ENCODE measurements around the gene CRYM. TPM values are rescaled to one million over a fixed set of nuclear protein-coding genes. Genes with fewer than 3 reads are reported as not detected.
"Not testable (repeated sequence)": the region's sequence is repeated elsewhere in the genome, so short reads cannot be mapped to it uniquely, and the experiment has no call there.

The CRYM gene
- total and polyA plus RNA-seq, 9 donors, result 0.22 to 6.0 (median 0.42) TPM; not detected in 3

DNA sequence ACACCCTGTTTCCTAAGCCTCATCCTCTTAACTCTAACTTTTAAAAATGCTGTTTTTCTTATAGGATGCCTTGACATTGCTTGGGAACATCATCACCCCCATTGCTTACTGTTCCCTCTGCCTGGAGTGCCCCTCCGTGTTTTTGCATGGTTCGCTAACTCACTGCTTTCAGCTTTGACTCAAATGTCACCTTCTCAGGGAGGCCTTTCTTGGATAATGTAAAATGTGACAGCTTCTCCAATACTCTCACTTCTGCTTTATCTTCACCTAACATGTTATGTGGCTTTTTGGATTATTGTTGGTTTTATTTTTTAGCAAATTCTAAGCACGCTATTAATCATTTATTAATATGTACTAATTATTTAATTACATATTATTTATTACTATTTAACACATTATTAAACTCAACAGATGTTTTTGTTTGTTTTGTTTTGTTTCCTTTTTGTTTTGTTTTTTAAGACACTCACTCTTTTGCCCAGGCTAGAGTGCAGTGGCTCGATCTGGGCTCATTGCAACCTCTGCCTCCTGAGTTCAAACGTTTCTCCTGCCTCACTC is 3.8 kb downstream of the CRYM start:
- Histone ChIP-seq H3K4me1 (ENCODE audit: insufficient read depth) (peaks cover 3% of the 10 kb centered on the region), H3K36me3 (no peaks in the 10 kb centered on the region), H3K27ac (no peak overlapping the region), H3K9me3 (no peaks in the 10 kb centered on the region), H3K4me3 (no peak overlapping the region), H3K27me3 (no peaks in the 10 kb centered on the region)
- intact Hi-C loops (cut with DNase I), result loop anchor here in 1 of 4 donors (10.0 kb wide), 1 partner anchor 119 kb away; the partner anchor contains the start of genes DNAH3 and LDAF1
- DNase-seq, result no peak
- TF ChIP-seq EP300 (IDR thresholded peaks at IDR 0.05) (no peak), POLR2A (IDR thresholded peaks at IDR 0.05) (no peak)
- TF ChIP-seq, protein P1, sequence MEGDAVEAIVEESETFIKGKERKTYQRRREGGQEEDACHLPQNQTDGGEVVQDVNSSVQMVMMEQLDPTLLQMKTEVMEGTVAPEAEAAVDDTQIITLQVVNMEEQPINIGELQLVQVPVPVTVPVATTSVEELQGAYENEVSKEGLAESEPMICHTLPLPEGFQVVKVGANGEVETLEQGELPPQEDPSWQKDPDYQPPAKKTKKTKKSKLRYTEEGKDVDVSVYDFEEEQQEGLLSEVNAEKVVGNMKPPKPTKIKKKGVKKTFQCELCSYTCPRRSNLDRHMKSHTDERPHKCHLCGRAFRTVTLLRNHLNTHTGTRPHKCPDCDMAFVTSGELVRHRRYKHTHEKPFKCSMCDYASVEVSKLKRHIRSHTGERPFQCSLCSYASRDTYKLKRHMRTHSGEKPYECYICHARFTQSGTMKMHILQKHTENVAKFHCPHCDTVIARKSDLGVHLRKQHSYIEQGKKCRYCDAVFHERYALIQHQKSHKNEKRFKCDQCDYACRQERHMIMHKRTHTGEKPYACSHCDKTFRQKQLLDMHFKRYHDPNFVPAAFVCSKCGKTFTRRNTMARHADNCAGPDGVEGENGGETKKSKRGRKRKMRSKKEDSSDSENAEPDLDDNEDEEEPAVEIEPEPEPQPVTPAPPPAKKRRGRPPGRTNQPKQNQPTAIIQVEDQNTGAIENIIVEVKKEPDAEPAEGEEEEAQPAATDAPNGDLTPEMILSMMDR (IDR thresholded peaks at IDR 0.05), result no peak
- 60 to 76% (median 61%) methylated on average over 5 of the region's 5 CpGs for WGBS, 3 donors

DNA sequence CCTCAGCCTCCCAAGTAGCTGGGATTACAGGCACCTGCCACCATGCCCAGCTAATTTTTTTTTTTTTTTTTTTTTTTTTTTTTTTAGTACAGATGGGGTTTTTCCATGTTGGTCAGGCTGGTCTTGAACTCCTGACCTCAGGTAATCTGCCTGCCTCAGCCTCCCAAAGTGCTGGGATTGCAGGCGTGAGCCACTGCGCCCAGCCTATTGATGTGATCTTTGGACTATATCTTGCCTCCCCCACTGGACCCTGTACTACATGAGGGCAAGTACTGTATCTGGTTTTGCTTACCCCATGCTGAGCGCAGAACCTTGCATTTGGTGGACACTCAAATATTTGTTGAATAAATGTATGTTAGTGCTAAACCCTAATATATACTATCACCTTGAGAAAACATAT is 5.3 kb downstream of the CRYM start:
- H3K36me3 ChIP-seq; H3K4me1 ChIP-seq (ENCODE audit: insufficient read depth); H3K27me3 ChIP-seq; H3K9me3 ChIP-seq; H3K27ac ChIP-seq; DNase-seq; H3K4me3 ChIP-seq: not testable (repeated sequence)
- WGBS, 3 donors, result 84 to 93% (median 90%) methylated on average over 3 of the region's 3 CpGs
- intact Hi-C loops (cut with DNase I), result loop anchor here in 1 of 4 donors (10.0 kb wide), 1 partner anchor 118 kb away; the partner anchor contains the start of genes DNAH3 and LDAF1

DNA sequence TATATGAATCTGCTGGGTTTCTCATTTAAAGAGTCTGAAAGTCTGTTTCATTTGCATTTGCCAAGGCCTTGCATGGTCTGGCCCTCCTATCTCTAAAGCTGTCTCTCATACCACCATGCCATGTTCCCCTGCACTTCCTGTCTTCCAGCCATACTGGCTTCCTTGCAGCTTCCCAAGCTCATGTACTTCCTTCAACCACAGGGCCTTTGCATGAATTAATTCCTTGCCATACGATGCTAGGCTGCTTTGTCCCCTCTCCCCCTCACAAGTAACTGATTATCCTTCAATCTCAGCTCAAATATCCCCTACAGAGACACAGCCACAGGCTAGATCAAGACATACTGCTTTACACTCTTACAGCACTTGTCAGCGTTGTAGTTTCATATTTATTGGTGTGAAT is 5.8 kb downstream of the CRYM start:
- 56 to 85% (median 74%) methylated on average over 2 of the region's 2 CpGs for WGBS, 3 donors
- no peak overlapping the region for H3K4me3 ChIP-seq
- TF ChIP-seq, protein P1 (IDR thresholded peaks at IDR 0.05), result no peak
- TF ChIP-seq POLR2A (IDR thresholded peaks at IDR 0.05) (no peak), EP300 (IDR thresholded peaks at IDR 0.05) (no peak)
- intact Hi-C loops (cut with DNase I), result loop anchor here in 1 of 4 donors (10.0 kb wide), 1 partner anchor 117 kb away; the partner anchor contains the start of genes DNAH3 and LDAF1
- no peaks in the 10 kb centered on the region for H3K4me1 ChIP-seq (ENCODE audit: insufficient read depth)
- H3K27ac ChIP-seq, result no peak overlapping the region
- H3K27me3 ChIP-seq, result no peaks in the 10 kb centered on the region
- no peaks in the 10 kb centered on the region for H3K9me3 ChIP-seq
- no peak for DNase-seq
- H3K36me3 ChIP-seq, result no peaks in the 10 kb centered on the region

DNA sequence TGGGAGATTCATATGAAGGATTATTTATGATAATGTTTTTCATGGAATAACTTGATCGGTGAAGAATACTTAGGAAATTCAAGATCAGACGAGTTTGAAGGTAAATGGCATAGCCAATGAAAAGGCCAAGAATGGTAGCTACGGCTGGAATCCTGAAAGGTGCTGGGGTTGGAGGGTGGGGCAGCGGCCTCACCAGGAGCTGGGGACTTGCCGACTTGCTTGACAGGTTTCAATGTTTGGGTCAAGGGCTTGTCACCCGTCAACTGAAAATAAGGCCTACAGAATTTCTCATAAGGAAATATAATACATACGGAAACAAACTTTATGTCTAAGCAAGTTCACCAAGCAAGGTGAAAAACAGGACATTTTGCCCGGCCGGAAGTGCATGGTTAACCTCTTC is 9.9 kb downstream of the CRYM start:
- TF ChIP-seq EP300 (IDR thresholded peaks at IDR 0.05) (no peak), POLR2A (IDR thresholded peaks at IDR 0.05) (no peak)
- TF ChIP-seq, protein P1 (IDR thresholded peaks at IDR 0.05), result no peak
- no peaks in the 10 kb centered on the region for H3K9me3 ChIP-seq
- 88 to 94% (median 93%) methylated on average over 9 of the region's 9 CpGs for WGBS, 3 donors
- intact Hi-C loops (cut with DNase I), result loop anchor here in 1 of 4 donors (10.0 kb wide), 1 partner anchor 53 kb away; the partner anchor contains the start of gene ZP2
- H3K27me3 ChIP-seq, result no peaks in the 10 kb centered on the region
- H3K27ac ChIP-seq, result no peak overlapping the region
- no peak overlapping the region for H3K4me3 ChIP-seq
- no peak for DNase-seq
- no peaks in the 10 kb centered on the region for H3K4me1 ChIP-seq (ENCODE audit: insufficient read depth)
- no peaks in the 10 kb centered on the region for H3K36me3 ChIP-seq

DNA sequence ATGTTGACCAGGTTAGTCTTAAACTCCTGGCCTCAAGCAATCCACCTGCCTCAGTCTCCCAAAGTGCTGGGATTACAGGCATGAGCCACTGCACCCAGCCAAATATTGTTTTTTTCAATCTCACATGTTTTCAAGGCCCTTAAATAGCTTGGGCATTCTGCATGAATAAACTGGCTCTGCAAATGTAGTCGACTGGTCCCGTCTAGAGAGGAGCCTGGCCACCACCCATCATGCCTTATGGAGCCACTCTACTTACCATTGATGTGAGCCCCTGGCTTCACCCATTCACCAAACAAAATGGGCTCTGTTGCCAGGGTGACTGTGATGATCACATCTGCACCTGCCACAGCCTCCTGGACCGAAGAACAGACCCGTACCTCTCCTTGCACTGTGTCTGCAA is 10.8 kb downstream of the CRYM start:
- TF ChIP-seq EP300 (IDR thresholded peaks at IDR 0.05), result no peak
- TF ChIP-seq, protein P1 (IDR thresholded peaks at IDR 0.05), result no peak
- no peak for TF ChIP-seq POLR2A (IDR thresholded peaks at IDR 0.05)
- intact Hi-C loops (cut with DNase I), result loop anchor here in 1 of 4 donors (10.0 kb wide), 1 partner anchor 52 kb away; the partner anchor contains the start of gene ZP2
- DNase-seq, result no peak
- Histone ChIP-seq H3K27ac (no peak overlapping the region), H3K36me3 (no peaks in the 10 kb centered on the region), H3K4me3 (no peak overlapping the region), H3K4me1 (ENCODE audit: insufficient read depth) (no peaks in the 10 kb centered on the region), H3K27me3 (no peaks in the 10 kb centered on the region), H3K9me3 (no peaks in the 10 kb centered on the region)
- 84 to 89% (median 86%) methylated on average over 4 of the region's 4 CpGs for WGBS, 3 donors
